K562 (cell line): Measurements from ENCODE around the gene COQ8B.

Source experiments
- CEBPG ChIP-seq, 3 experiments: fragments of 200-800 bp in 1 of 3; sonication (Bioruptor generic) in 1 of 3; sonication (generic) in 1 of 3; formaldehyde crosslinking in 1 of 3; IDR thresholded peaks in 2 of 3; conservative IDR thresholded peaks in 1 of 3; 2 replicates each; pipeline versions ENCODE4 v1.6.1 to v1.8.0; 2016 to 2022; ENCODE audit warnings: missing compliant biosample characterization in 2 of 3, missing genetic modification characterization in 2 of 3, mild to moderate bottlenecking in 1 of 3, missing genetic modification reagents in 1 of 3
- ELF4 ChIP-seq: fragments of 450-650 bp; formaldehyde crosslinking; IDR thresholded peaks from 2 replicates; pipeline ENCODE4 v1.4.0; 2022; ENCODE audit warnings: missing genetic modification characterization
- PHF8 ChIP-seq: fragments of 200-600 bp; sonication (generic); IDR thresholded peaks from 2 replicates; pipeline ENCODE4 v1.6.1; 2012; ENCODE audit warnings: mixed run types, mild to moderate bottlenecking, inconsistent platforms, low read length, moderate library complexity, borderline replicate concordance

DNA sequence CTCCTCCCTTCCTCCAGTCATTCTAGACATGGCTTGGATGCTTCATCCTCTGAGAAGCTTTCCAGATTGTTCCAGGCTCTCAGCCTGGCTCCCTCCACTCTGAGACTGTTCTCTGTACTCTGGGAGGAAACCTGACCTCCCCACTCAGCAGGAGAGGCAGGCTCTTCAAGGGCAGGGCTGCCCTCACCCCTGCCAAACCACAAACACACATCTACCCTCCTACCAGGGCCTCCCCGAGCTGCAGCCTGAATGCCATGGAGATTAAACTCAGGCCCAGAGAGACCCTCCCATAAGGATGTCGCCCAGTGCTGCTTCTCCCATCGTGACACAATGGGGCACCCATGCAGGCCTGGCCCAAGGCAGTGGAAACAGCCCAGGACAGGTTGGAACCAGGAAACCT is 42.4 kb downstream of the COQ8B start:
- TF ChIP-seq CEBPG (CRISPR knock-in tag; IDR thresholded peaks at IDR 0.05) (no peak), CEBPG (tag; conservative IDR thresholded peaks at IDR 0.05 in 1 of 2, IDR thresholded peaks at IDR 0.05 in 1 of 2) (no peak), PHF8 (no peak), ELF4 (CRISPR knock-in tag) (no peak)
